ENCODE measurements around the gene MYCBP.

DNA sequence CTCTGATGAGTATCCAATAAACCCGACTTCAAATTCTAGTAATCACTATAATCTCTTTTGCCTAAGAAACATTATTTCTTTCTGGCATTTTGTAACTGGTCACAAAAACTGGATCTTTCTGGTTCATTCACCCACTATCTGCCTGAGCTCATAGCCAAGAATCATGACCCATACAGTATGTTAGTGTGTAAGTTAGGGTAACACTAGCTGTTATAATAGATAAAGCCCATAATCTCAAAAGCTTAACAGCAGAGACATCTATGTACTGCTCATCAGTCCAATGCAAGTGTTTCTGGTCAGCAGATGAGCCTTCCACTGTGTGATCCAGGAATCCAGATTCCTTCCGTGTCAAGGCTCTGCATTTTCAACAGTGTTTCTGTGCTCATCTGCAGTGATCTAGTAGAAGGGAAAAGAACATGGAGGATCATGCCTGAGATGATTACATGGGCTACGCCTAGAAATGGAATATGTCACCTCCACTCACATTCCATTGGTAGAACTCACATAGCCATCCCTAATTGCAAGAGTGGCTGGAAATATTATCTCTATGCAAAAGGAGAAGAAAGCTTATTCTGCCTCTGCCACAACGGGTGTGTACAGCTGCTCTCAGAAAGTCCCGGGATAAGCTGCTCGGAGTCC is 41.3 kb downstream of the MYCBP start:
- TF ChIP-seq, protein P1, sequence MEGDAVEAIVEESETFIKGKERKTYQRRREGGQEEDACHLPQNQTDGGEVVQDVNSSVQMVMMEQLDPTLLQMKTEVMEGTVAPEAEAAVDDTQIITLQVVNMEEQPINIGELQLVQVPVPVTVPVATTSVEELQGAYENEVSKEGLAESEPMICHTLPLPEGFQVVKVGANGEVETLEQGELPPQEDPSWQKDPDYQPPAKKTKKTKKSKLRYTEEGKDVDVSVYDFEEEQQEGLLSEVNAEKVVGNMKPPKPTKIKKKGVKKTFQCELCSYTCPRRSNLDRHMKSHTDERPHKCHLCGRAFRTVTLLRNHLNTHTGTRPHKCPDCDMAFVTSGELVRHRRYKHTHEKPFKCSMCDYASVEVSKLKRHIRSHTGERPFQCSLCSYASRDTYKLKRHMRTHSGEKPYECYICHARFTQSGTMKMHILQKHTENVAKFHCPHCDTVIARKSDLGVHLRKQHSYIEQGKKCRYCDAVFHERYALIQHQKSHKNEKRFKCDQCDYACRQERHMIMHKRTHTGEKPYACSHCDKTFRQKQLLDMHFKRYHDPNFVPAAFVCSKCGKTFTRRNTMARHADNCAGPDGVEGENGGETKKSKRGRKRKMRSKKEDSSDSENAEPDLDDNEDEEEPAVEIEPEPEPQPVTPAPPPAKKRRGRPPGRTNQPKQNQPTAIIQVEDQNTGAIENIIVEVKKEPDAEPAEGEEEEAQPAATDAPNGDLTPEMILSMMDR (IDR thresholded peaks at IDR 0.05) = no peak
- no peak for TF ChIP-seq POLR2A (IDR thresholded peaks at IDR 0.05)

All from body of pancreas (tissue), 4 donors.